ENCODE data around the gene ZNF621.

DNA sequence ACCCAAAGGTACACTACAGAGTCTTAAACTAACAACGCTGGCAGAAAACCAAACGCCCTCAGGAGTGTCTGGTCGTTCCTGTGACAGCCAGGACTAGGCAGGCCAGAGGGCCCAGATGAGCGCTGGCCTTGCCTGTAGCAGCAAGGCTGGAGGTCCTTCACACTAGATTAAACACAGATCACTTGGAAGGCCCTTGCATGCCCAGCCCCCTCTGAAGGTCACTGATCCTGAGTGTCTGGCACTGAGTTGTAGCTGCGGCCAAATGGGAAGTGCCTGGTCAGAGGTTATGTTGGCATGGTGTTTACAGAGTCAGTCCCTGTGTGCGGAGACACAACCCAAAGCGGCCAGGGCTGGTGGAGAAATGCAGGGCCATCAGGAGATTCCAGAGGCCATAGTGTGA lies 58.9 kb downstream of the ZNF621 start:
- TF ChIP-seq OSR1 (CRISPR knock-in tag; IDR thresholded peaks at IDR 0.05), result no peak
- no peak for TF ChIP-seq ARNTL (CRISPR knock-in tag; IDR thresholded peaks at IDR 0.05; ENCODE audit: borderline replicate concordance, low read depth)
- TF ChIP-seq CREB5 (CRISPR knock-in tag; IDR thresholded peaks at IDR 0.05; ENCODE audit: low read depth), result no peak
- TF ChIP-seq SNAI2 (CRISPR knock-in tag; IDR thresholded peaks at IDR 0.05), result no peak
- TF ChIP-seq, protein P1, sequence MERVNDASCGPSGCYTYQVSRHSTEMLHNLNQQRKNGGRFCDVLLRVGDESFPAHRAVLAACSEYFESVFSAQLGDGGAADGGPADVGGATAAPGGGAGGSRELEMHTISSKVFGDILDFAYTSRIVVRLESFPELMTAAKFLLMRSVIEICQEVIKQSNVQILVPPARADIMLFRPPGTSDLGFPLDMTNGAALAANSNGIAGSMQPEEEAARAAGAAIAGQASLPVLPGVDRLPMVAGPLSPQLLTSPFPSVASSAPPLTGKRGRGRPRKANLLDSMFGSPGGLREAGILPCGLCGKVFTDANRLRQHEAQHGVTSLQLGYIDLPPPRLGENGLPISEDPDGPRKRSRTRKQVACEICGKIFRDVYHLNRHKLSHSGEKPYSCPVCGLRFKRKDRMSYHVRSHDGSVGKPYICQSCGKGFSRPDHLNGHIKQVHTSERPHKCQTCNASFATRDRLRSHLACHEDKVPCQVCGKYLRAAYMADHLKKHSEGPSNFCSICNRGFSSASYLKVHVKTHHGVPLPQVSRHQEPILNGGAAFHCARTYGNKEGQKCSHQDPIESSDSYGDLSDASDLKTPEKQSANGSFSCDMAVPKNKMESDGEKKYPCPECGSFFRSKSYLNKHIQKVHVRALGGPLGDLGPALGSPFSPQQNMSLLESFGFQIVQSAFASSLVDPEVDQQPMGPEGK (CRISPR knock-in tag; IDR thresholded peaks at IDR 0.05; ENCODE audit: borderline replicate concordance), result no peak
- TF ChIP-seq ZNF565 (CRISPR knock-in tag; conservative IDR thresholded peaks at IDR 0.05; ENCODE audit: low read depth), result no peak

Data from SK-N-SH treated with all-trans-retinoic acid at 6 μM for 48 hours (cell line).